PC-3 (cell line): ENCODE data around the gene OR14I1.

Experiments
- EZH2 ChIP-seq: fragments of 300-600 bp; sonication (generic); IDR thresholded peaks from one replicate; pipeline ENCODE4 v1.6.1; 2017; ENCODE audit warnings: antibody characterized with exemption, mild to moderate bottlenecking, low read length; ENCODE audit not compliant: unreplicated experiment
- TF ChIP-seq, protein P1 (sequence below): fragments of 300-600 bp; sonication (generic); conservative IDR thresholded peaks from 2 replicates; pipeline ENCODE4 v1.5.1; 2017; ENCODE audit warnings: antibody characterized with exemption, low read depth, mild to moderate bottlenecking, low read length

DNA sequence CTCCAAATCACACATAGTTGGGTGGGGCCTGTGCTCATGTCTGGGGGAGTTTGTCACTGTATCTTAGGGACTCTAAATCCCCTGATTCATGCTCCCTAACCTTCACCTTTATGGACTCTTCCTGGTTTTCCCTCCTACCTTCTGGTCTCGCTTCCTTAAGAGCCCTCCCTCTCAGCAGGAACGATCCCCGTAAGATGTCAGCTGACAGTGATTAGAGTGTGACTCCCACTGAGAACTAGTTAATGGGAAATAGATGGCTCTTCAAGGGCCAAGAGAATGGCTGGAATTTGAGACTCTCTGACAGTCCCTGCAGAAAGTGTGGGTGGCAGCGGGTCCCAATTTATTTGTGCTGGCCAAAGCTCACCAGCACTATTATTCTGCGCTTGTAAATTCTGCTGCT lies 31.0 kb upstream of the OR14I1 start:
- TF ChIP-seq, protein P1, sequence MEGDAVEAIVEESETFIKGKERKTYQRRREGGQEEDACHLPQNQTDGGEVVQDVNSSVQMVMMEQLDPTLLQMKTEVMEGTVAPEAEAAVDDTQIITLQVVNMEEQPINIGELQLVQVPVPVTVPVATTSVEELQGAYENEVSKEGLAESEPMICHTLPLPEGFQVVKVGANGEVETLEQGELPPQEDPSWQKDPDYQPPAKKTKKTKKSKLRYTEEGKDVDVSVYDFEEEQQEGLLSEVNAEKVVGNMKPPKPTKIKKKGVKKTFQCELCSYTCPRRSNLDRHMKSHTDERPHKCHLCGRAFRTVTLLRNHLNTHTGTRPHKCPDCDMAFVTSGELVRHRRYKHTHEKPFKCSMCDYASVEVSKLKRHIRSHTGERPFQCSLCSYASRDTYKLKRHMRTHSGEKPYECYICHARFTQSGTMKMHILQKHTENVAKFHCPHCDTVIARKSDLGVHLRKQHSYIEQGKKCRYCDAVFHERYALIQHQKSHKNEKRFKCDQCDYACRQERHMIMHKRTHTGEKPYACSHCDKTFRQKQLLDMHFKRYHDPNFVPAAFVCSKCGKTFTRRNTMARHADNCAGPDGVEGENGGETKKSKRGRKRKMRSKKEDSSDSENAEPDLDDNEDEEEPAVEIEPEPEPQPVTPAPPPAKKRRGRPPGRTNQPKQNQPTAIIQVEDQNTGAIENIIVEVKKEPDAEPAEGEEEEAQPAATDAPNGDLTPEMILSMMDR = no peak
- no peak for TF ChIP-seq EZH2
